SK-N-SH treated with all-trans-retinoic acid at 6 μM for 48 hours (cell line): Measurements from ENCODE around the gene KIAA1217.

Experiments
- ATAC-seq: fragments of 200-7000 bp; cut with Tn5 transposase; 3 replicates; pipeline ENCODE4 v1.9.1; 2020; ENCODE audit warnings: mild to moderate bottlenecking, moderate library complexity
- ARNTL ChIP-seq: fragments of 450-650 bp; formaldehyde crosslinking; IDR thresholded peaks from 2 replicates; pipeline ENCODE4 v1.5.0; 2020; ENCODE audit warnings: low read depth, mild to moderate bottlenecking, moderate library complexity, borderline replicate concordance
- BACH2 ChIP-seq: fragments of 250-450 bp; sonication (Bioruptor Pico); IDR thresholded peaks from 2 replicates; pipeline ENCODE4 v1.9.0; 2021; ENCODE audit warnings: mild to moderate bottlenecking, borderline replicate concordance
- ESRRG ChIP-seq: fragments of 250-450 bp; sonication (Bioruptor Pico); IDR thresholded peaks from 2 replicates; pipeline ENCODE4 v1.6.1; 2021; ENCODE audit warnings: mild to moderate bottlenecking
- GLIS3 ChIP-seq: fragments of 250-450 bp; sonication (Bioruptor Pico); IDR thresholded peaks from 2 replicates; pipeline ENCODE4 v1.5.0; 2020; ENCODE audit warnings: mild to moderate bottlenecking, moderate library complexity
- ISL1 ChIP-seq: fragments of 250-450 bp; sonication (Bioruptor Pico); IDR thresholded peaks from 2 replicates; pipeline ENCODE4 v2.1.2; 2022; ENCODE audit warnings: mild to moderate bottlenecking, moderate library complexity
- OSR1 ChIP-seq: fragments of 250-450 bp; sonication (Bioruptor Pico); IDR thresholded peaks from 2 replicates; pipeline ENCODE4 v1.8.0; 2022; ENCODE audit warnings: moderate library complexity, mild to moderate bottlenecking, inconsistent platforms
- PPARA ChIP-seq: fragments of 250-450 bp; sonication (Bioruptor Pico); IDR thresholded peaks from 2 replicates; pipeline ENCODE4 v1.5.0; 2020; ENCODE audit warnings: mild to moderate bottlenecking, borderline replicate concordance
- RARB ChIP-seq: fragments of 250-450 bp; sonication (Bioruptor Pico); IDR thresholded peaks from 2 replicates; pipeline ENCODE4 v1.8.0; 2021; ENCODE audit warnings: mild to moderate bottlenecking, moderate library complexity
- TCF4 ChIP-seq: fragments of 250-450 bp; sonication (Bioruptor Pico); IDR thresholded peaks from 2 replicates; pipeline ENCODE4 v1.8.0; 2021; ENCODE audit warnings: mild to moderate bottlenecking, moderate library complexity, borderline replicate concordance
- TOX ChIP-seq: fragments of 250-450 bp; sonication (Bioruptor Pico); IDR thresholded peaks from 2 replicates; pipeline ENCODE4 v1.8.0; 2021; ENCODE audit warnings: mild to moderate bottlenecking, moderate library complexity, borderline replicate concordance
- ZFP3 ChIP-seq: fragments of 250-450 bp; sonication (Bioruptor Pico); IDR thresholded peaks from 2 replicates; pipeline ENCODE4 v1.5.0; 2020; ENCODE audit warnings: mild to moderate bottlenecking, moderate library complexity
- ZFP30 ChIP-seq: fragments of 450-650 bp; formaldehyde crosslinking; IDR thresholded peaks from 2 replicates; pipeline ENCODE4 v1.5.0; 2022; ENCODE audit warnings: mild to moderate bottlenecking, moderate library complexity
- ZNF565 ChIP-seq: fragments of 450-650 bp; formaldehyde crosslinking; conservative IDR thresholded peaks from 2 replicates; pipeline ENCODE4 v1.5.0; 2020; ENCODE audit warnings: low read depth, mild to moderate bottlenecking, moderate library complexity
- ZNF70 ChIP-seq: fragments of 450-650 bp; formaldehyde crosslinking; IDR thresholded peaks from 2 replicates; pipeline ENCODE4 v1.5.0; 2020; ENCODE audit warnings: mild to moderate bottlenecking, moderate library complexity
- ZNF8 ChIP-seq: fragments of 450-650 bp; formaldehyde crosslinking; IDR thresholded peaks from 2 replicates; pipeline ENCODE4 v1.5.0; 2020; ENCODE audit warnings: mild to moderate bottlenecking, moderate library complexity
- TF ChIP-seq, protein P1 (sequence below): fragments of 250-450 bp; sonication (Bioruptor Pico); IDR thresholded peaks from 2 replicates; pipeline ENCODE4 v1.8.0; 2020; ENCODE audit warnings: mild to moderate bottlenecking, moderate library complexity, borderline replicate concordance
- TF ChIP-seq, protein P2 (sequence below): fragments of 250-450 bp; sonication (Bioruptor Pico); IDR thresholded peaks from 2 replicates; pipeline ENCODE4 v1.5.1; 2020; ENCODE audit warnings: low read depth, mild to moderate bottlenecking, moderate library complexity
- TF ChIP-seq, protein P3 (sequence below): fragments of 250-450 bp; sonication (Bioruptor Pico); IDR thresholded peaks from 2 replicates; pipeline ENCODE4 v1.8.0; 2021; ENCODE audit warnings: low read depth, mild to moderate bottlenecking, moderate library complexity, borderline replicate concordance
- TF ChIP-seq, protein P4 (sequence below): fragments of 250-450 bp; sonication (Bioruptor Pico); IDR thresholded peaks from 2 replicates; pipeline ENCODE4 v1.5.0; 2020; ENCODE audit warnings: mild to moderate bottlenecking, moderate library complexity

KIAA1217 gene

DNA sequence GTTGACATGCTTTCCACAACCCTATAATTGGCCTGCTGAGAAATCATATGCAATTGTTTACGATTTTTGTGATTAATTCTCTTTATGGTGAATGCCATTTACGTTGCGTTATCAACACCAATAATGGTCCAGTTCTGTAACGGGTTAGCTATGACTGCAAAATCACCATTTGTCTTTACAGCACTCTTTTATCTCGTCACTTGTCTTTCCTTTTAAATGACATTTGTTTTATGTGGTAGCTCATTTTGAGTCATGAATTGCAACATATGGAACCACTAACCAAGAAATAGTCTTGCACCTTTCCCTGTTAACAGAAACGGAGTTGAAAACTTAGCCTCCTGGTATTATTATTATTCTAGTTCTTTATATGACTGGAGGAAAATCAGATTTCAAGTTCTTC, 3.1 kb upstream of the KIAA1217 start:
- TF ChIP-seq, protein P1, sequence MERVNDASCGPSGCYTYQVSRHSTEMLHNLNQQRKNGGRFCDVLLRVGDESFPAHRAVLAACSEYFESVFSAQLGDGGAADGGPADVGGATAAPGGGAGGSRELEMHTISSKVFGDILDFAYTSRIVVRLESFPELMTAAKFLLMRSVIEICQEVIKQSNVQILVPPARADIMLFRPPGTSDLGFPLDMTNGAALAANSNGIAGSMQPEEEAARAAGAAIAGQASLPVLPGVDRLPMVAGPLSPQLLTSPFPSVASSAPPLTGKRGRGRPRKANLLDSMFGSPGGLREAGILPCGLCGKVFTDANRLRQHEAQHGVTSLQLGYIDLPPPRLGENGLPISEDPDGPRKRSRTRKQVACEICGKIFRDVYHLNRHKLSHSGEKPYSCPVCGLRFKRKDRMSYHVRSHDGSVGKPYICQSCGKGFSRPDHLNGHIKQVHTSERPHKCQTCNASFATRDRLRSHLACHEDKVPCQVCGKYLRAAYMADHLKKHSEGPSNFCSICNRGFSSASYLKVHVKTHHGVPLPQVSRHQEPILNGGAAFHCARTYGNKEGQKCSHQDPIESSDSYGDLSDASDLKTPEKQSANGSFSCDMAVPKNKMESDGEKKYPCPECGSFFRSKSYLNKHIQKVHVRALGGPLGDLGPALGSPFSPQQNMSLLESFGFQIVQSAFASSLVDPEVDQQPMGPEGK = no peak
- TF ChIP-seq ZNF565 (CRISPR knock-in tag) (no peak), ISL1 (CRISPR knock-in tag) (no peak)
- no peak for ATAC-seq

DNA sequence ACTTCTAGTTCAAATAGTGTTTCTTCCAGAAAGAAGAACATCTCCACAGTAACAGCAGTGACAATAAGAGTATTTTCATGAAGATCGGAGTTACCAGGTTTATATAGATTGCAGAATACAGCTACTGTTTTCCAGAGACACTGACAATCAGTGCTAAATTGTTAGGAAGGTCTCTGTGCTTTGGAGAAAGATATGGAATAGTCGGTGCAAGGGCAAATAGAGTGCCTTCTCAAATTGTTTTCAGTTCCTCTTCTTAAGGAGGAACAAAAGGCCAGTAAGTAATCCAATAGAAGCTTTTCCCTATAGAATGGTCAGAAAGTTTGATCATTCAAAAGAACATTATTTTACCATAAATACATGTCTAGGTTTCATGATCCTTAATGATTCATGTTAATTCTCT, 2.6 kb upstream of the KIAA1217 start:
- ATAC-seq = no peak
- TF ChIP-seq BACH2 (CRISPR knock-in tag) (no peak), PPARA (no peak), ESRRG (CRISPR knock-in tag) (no peak), RARB (CRISPR knock-in tag) (no peak), ZNF565 (CRISPR knock-in tag) (no peak), ISL1 (CRISPR knock-in tag) (no peak), OSR1 (CRISPR knock-in tag) (no peak), TCF4 (CRISPR knock-in tag) (no peak), TOX (CRISPR knock-in tag) (no peak), ARNTL (CRISPR knock-in tag) (no peak), ZNF8 (no peak), GLIS3 (CRISPR knock-in tag) (no peak), ZNF70 (CRISPR knock-in tag) (no peak), ZFP3 (no peak), ZFP30 (CRISPR knock-in tag) (no peak)
- TF ChIP-seq, protein P2, sequence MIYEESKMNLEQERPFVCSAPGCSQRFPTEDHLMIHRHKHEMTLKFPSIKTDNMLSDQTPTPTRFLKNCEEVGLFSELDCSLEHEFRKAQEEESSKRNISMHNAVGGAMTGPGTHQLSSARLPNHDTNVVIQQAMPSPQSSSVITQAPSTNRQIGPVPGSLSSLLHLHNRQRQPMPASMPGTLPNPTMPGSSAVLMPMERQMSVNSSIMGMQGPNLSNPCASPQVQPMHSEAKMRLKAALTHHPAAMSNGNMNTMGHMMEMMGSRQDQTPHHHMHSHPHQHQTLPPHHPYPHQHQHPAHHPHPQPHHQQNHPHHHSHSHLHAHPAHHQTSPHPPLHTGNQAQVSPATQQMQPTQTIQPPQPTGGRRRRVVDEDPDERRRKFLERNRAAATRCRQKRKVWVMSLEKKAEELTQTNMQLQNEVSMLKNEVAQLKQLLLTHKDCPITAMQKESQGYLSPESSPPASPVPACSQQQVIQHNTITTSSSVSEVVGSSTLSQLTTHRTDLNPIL (CRISPR knock-in tag) = no peak
- TF ChIP-seq, protein P1 = no peak
- TF ChIP-seq, protein P3, sequence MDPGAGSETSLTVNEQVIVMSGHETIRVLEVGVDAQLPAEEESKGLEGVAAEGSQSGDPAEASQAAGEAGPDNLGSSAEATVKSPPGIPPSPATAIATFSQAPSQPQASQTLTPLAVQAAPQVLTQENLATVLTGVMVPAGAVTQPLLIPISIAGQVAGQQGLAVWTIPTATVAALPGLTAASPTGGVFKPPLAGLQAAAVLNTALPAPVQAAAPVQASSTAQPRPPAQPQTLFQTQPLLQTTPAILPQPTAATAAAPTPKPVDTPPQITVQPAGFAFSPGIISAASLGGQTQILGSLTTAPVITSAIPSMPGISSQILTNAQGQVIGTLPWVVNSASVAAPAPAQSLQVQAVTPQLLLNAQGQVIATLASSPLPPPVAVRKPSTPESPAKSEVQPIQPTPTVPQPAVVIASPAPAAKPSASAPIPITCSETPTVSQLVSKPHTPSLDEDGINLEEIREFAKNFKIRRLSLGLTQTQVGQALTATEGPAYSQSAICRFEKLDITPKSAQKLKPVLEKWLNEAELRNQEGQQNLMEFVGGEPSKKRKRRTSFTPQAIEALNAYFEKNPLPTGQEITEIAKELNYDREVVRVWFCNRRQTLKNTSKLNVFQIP = no peak
- TF ChIP-seq, protein P4, sequence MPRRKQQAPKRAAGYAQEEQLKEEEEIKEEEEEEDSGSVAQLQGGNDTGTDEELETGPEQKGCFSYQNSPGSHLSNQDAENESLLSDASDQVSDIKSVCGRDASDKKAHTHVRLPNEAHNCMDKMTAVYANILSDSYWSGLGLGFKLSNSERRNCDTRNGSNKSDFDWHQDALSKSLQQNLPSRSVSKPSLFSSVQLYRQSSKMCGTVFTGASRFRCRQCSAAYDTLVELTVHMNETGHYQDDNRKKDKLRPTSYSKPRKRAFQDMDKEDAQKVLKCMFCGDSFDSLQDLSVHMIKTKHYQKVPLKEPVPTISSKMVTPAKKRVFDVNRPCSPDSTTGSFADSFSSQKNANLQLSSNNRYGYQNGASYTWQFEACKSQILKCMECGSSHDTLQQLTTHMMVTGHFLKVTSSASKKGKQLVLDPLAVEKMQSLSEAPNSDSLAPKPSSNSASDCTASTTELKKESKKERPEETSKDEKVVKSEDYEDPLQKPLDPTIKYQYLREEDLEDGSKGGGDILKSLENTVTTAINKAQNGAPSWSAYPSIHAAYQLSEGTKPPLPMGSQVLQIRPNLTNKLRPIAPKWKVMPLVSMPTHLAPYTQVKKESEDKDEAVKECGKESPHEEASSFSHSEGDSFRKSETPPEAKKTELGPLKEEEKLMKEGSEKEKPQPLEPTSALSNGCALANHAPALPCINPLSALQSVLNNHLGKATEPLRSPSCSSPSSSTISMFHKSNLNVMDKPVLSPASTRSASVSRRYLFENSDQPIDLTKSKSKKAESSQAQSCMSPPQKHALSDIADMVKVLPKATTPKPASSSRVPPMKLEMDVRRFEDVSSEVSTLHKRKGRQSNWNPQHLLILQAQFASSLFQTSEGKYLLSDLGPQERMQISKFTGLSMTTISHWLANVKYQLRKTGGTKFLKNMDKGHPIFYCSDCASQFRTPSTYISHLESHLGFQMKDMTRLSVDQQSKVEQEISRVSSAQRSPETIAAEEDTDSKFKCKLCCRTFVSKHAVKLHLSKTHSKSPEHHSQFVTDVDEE (CRISPR knock-in tag) = no peak
- TF ChIP-seq, all 23 proteins: peak for 0

DNA sequence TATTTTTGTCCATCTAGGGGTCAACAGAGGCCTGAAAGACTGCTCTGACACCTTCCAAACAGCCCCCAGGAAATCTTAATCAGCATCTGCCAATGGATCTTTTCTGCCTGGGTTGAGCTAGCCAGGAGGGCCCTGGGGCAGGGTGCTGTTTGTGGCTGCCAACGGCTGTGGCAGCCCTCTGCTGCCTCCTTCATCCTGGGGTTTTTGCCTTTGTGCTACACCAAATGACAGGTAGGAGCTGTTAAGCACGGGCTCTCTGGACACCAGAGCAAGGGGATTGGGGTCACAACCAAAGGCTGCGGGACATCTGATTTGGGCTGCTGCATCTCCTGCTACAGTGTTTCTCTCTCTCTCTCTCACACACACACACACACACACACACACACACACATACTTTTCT, 2.0 kb upstream of the KIAA1217 start:
- TF ChIP-seq, protein P2 (CRISPR knock-in tag) = no peak
- TF ChIP-seq BACH2 (CRISPR knock-in tag) (no peak), OSR1 (CRISPR knock-in tag) (no peak), ZFP30 (CRISPR knock-in tag) (no peak)

More for the DNA sequence above, 2.0 kb upstream of the KIAA1217 start:
- no peak for ATAC-seq
